Neutrophil (primary cell): Measurements from ENCODE around the gene TIE1.
A peak's percentile ranks its signal among the peaks of the same experiment; 100 is the strongest.

Source experiments
- H3K27ac ChIP-seq: fragments of 200-600 bp; sonication (generic); 2 replicates; pipeline ENCODE4 v1.5.1; 2016; ENCODE audit warnings: mild to moderate bottlenecking, moderate library complexity
- H3K27me3 ChIP-seq: fragments of 200-600 bp; sonication (generic); 2 replicates; pipeline ENCODE4 v1.6.0; 2016; ENCODE audit warnings: mild to moderate bottlenecking
- H3K36me3 ChIP-seq: fragments of 200-600 bp; sonication (generic); 2 replicates; pipeline ENCODE4 v1.5.1; 2017
- H3K4me1 ChIP-seq, 2 experiments: fragments of 200-600 bp in 1 of 2; sonication (generic) in 1 of 2; 1 replicate in 1 of 2; 2 replicates in 1 of 2; pipeline versions ENCODE4 v1.5.1 to v1.6.1; 2013 to 2016; ENCODE audit warnings: low read depth in 1 of 2, low read length in 1 of 2, mild to moderate bottlenecking in 1 of 2, moderate library complexity in 1 of 2; ENCODE audit not compliant: control insufficient read depth in 1 of 2, insufficient read depth in 1 of 2
- H3K4me3 ChIP-seq, 2 experiments: fragments of 200-600 bp in 1 of 2; sonication (generic) in 1 of 2; 1 replicate in 1 of 2; 2 replicates in 1 of 2; pipeline ENCODE4 v1.5.1; 2013 to 2016; ENCODE audit warnings: low read depth in 1 of 2, low read length in 1 of 2, mild to moderate bottlenecking in 1 of 2, moderate library complexity in 1 of 2
- H3K9me3 ChIP-seq: fragments of 200-600 bp; sonication (generic); 2 replicates; pipeline ENCODE4 v1.5.1; 2016
- TF ChIP-seq, protein P1 (sequence below): fragments of 200-600 bp; sonication (generic); IDR thresholded peaks from 2 replicates; pipeline ENCODE4 v1.5.1; 2016; ENCODE audit warnings: antibody characterized with exemption

TIE1 gene

DNA sequence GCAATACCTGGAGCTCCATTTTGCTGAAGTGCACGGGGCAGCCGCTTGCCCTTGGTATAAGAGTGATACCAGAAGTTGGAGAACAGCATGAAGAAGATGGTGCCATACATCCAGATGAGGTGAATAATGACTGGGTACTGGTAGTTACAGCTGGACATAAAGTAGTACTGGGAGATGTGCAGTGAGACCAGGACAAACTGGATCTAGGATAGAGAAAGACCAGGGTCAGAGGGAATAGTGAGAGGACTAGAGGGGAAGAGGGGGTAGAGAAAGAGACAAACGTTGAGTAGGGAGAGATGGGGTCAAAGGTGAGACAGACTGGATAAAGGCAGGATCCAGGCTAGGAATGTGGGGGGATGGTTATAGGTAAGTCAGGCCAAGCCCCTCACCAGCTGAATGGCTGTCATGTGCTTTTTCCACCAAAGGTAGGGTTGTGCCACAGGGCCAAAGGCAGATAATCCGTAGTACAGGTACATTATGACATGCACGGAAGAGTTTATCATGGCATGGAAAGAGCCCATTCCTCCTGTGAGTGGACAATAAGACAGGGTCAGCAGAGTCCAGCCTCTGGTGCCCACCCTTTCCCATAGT lies 63.2 kb downstream of the TIE1 start:
- H3K36me3 ChIP-seq, result peaks cover 58% of the 10 kb centered on the region
- TF ChIP-seq, protein P1, sequence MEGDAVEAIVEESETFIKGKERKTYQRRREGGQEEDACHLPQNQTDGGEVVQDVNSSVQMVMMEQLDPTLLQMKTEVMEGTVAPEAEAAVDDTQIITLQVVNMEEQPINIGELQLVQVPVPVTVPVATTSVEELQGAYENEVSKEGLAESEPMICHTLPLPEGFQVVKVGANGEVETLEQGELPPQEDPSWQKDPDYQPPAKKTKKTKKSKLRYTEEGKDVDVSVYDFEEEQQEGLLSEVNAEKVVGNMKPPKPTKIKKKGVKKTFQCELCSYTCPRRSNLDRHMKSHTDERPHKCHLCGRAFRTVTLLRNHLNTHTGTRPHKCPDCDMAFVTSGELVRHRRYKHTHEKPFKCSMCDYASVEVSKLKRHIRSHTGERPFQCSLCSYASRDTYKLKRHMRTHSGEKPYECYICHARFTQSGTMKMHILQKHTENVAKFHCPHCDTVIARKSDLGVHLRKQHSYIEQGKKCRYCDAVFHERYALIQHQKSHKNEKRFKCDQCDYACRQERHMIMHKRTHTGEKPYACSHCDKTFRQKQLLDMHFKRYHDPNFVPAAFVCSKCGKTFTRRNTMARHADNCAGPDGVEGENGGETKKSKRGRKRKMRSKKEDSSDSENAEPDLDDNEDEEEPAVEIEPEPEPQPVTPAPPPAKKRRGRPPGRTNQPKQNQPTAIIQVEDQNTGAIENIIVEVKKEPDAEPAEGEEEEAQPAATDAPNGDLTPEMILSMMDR, result no peak
- H3K4me3 ChIP-seq, result no peak overlapping the region
- no peaks in the 10 kb centered on the region for H3K27me3 ChIP-seq
- H3K9me3 ChIP-seq, result no peaks in the 10 kb centered on the region
- peaks cover 47 to 60% of the 10 kb centered on the region in 2 experiments for H3K4me1 ChIP-seq
- peak overlapping the region; percentile 56 for H3K27ac ChIP-seq

DNA sequence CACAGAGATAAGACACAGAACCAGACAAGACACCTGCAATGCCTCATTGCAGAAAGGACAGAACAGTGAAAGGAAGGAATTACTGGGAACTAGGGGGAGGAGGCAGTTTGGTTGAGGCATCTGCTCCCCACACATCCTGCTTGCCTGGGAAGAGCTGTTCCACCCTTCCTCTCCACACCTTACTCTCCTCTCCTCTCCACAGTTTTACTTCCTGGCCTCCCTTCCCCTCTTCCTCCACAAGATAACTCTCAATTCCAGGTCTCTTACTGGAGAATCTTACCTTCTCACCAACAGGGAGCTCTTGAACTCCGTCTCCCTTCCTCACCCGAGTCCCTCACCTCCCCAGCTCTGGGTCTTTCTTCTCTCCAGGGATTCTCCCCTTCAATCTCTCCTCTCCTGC lies 64.9 kb downstream of the TIE1 start:
- no peaks in the 10 kb centered on the region for H3K27me3 ChIP-seq
- TF ChIP-seq, protein P1, result no peak
- H3K4me1 ChIP-seq, result peaks cover 37 to 45% of the 10 kb centered on the region in 2 experiments
- no peaks in the 10 kb centered on the region for H3K9me3 ChIP-seq
- H3K4me3 ChIP-seq, result no peak overlapping the region
- peaks cover 51% of the 10 kb centered on the region for H3K36me3 ChIP-seq
- peak overlapping the region; percentile 18 for H3K27ac ChIP-seq

DNA sequence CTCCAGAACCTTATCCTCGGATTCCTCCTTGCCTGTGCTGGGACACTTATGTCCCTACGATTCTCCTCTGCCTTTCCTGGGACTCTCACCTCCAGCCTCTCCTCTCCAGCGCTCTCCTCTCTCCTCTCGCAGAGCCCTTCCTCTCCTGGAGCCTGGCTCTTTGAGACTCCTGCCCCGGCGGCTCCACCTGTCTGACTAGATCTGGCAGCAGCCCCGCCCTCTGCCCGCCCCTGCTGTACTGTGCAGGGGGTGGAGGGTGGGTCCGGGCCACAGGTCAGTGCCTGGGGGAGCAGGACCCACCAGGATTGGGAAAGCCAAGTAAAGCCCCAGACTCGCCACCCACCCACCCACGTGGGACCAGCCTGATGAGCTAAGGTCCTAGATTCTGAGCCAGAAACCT lies 65.4 kb downstream of the TIE1 start:
- TF ChIP-seq, protein P1, result no peak
- no peaks in the 10 kb centered on the region for H3K27me3 ChIP-seq
- H3K36me3 ChIP-seq, result peaks cover 46% of the 10 kb centered on the region
- peak overlapping the region; percentile 98 for H3K27ac ChIP-seq
- H3K9me3 ChIP-seq, result no peaks in the 10 kb centered on the region
- H3K4me3 ChIP-seq, result peak overlapping the region; percentile 91 to 92
- peaks cover 37 to 40% of the 10 kb centered on the region in 2 experiments for H3K4me1 ChIP-seq

- peaks cover 36 to 37% of the 10 kb centered on the region in 2 experiments for H3K4me1 ChIP-seq
- H3K36me3 ChIP-seq, result peaks cover 41% of the 10 kb centered on the region
- H3K9me3 ChIP-seq, result no peaks in the 10 kb centered on the region
- TF ChIP-seq, protein P1, result no peak
- H3K27ac ChIP-seq, result peak overlapping the region; percentile 98
- H3K27me3 ChIP-seq, result no peaks in the 10 kb centered on the region
- peak overlapping the region; percentile 91 to 92 for H3K4me3 ChIP-seq
These were observed 65.8 kb downstream of the TIE1 start for GRCh38 chr1:43366601-43367025.

- peak overlapping the region; percentile 91 to 92 for H3K4me3 ChIP-seq
- no peaks in the 10 kb centered on the region for H3K27me3 ChIP-seq
- TF ChIP-seq, protein P1, result no peak
- peaks cover 34 to 35% of the 10 kb centered on the region in 2 experiments for H3K4me1 ChIP-seq
- peaks cover 35% of the 10 kb centered on the region for H3K36me3 ChIP-seq
- no peaks in the 10 kb centered on the region for H3K9me3 ChIP-seq
- peak overlapping the region; percentile 98 for H3K27ac ChIP-seq
These were observed 66.5 kb downstream of the TIE1 start for GRCh38 chr1:43367026-43367903.
